ENCODE measurements around the gene ENAH.

ENAH gene

GRCh38 chr1:225532240-225532944 is 120.5 kb downstream of the ENAH start:
- peaks cover 26% of the 10 kb centered on the region for H3K4me1 ChIP-seq (ENCODE audit: insufficient read depth, low read length)
- no peak overlapping the region for H2AFZ ChIP-seq (ENCODE audit: low read depth, low read length)
- H3K9me3 ChIP-seq (ENCODE audit: low read length) = no peaks in the 10 kb centered on the region
- H3K36me3 ChIP-seq (ENCODE audit: insufficient read depth, low read length) = peaks cover 24% of the 10 kb centered on the region
- no peaks in the 10 kb centered on the region for H3K27me3 ChIP-seq (ENCODE audit: insufficient read depth, low read length)
- H3K4me3 ChIP-seq (ENCODE audit: low read length) = no peak overlapping the region

GRCh38 chr1:225529726-225530125 is 123.2 kb downstream of the ENAH start:
- H3K4me1 ChIP-seq (ENCODE audit: insufficient read depth, low read length) = peaks cover 22% of the 10 kb centered on the region
- H3K36me3 ChIP-seq (ENCODE audit: insufficient read depth, low read length) = peaks cover 35% of the 10 kb centered on the region
- H3K27me3 ChIP-seq (ENCODE audit: insufficient read depth, low read length) = no peaks in the 10 kb centered on the region
- no peaks in the 10 kb centered on the region for H3K9me3 ChIP-seq (ENCODE audit: low read length)
- H2AFZ ChIP-seq (ENCODE audit: low read depth, low read length) = no peak overlapping the region
- H3K4me3 ChIP-seq (ENCODE audit: low read length) = no peak overlapping the region

- Histone ChIP-seq H3K4me1 (ENCODE audit: insufficient read depth, low read length) (peaks cover 3% of the 10 kb centered on the region), H3K9me3 (ENCODE audit: low read length) (no peaks in the 10 kb centered on the region), H3K4me3 (ENCODE audit: low read length) (no peak overlapping the region), H3K36me3 (ENCODE audit: insufficient read depth, low read length) (peaks cover 38% of the 10 kb centered on the region), H2AFZ (ENCODE audit: low read depth, low read length) (no peak overlapping the region), H3K27me3 (ENCODE audit: insufficient read depth, low read length) (no peaks in the 10 kb centered on the region)
Measured at GRCh38 chr1:225527575-225527974, 125.3 kb downstream of the ENAH start.

- H3K9me3 ChIP-seq (ENCODE audit: low read length) = no peaks in the 10 kb centered on the region
- H3K4me3 ChIP-seq (ENCODE audit: low read length) = no peak overlapping the region
- H3K36me3 ChIP-seq (ENCODE audit: insufficient read depth, low read length) = peaks cover 38% of the 10 kb centered on the region
- no peaks in the 10 kb centered on the region for H3K4me1 ChIP-seq (ENCODE audit: insufficient read depth, low read length)
- no peak overlapping the region for H2AFZ ChIP-seq (ENCODE audit: low read depth, low read length)
- H3K27me3 ChIP-seq (ENCODE audit: insufficient read depth, low read length) = no peaks in the 10 kb centered on the region
Measured at GRCh38 chr1:225526878-225527277, 126.0 kb downstream of the ENAH start.

- H3K4me3 ChIP-seq (ENCODE audit: low read length) = no peak overlapping the region
- peaks cover 40% of the 10 kb centered on the region for H3K36me3 ChIP-seq (ENCODE audit: insufficient read depth, low read length)
- H3K27me3 ChIP-seq (ENCODE audit: insufficient read depth, low read length) = no peaks in the 10 kb centered on the region
- no peaks in the 10 kb centered on the region for H3K4me1 ChIP-seq (ENCODE audit: insufficient read depth, low read length)
- no peaks in the 10 kb centered on the region for H3K9me3 ChIP-seq (ENCODE audit: low read length)
- H2AFZ ChIP-seq (ENCODE audit: low read depth, low read length) = no peak overlapping the region
Measured at GRCh38 chr1:225525377-225525776, 127.5 kb downstream of the ENAH start.

- H3K9me3 ChIP-seq (ENCODE audit: low read length) = no peaks in the 10 kb centered on the region
- H3K4me3 ChIP-seq (ENCODE audit: low read length) = no peak overlapping the region
- H2AFZ ChIP-seq (ENCODE audit: low read depth, low read length) = no peak overlapping the region
- no peaks in the 10 kb centered on the region for H3K4me1 ChIP-seq (ENCODE audit: insufficient read depth, low read length)
- no peaks in the 10 kb centered on the region for H3K27me3 ChIP-seq (ENCODE audit: insufficient read depth, low read length)
- peaks cover 37% of the 10 kb centered on the region for H3K36me3 ChIP-seq (ENCODE audit: insufficient read depth, low read length)
Measured at GRCh38 chr1:225524570-225524969, 128.4 kb downstream of the ENAH start.

- Histone ChIP-seq H3K4me3 (ENCODE audit: low read length) (no peak overlapping the region), H3K27me3 (ENCODE audit: insufficient read depth, low read length) (no peaks in the 10 kb centered on the region), H3K4me1 (ENCODE audit: insufficient read depth, low read length) (no peaks in the 10 kb centered on the region), H3K36me3 (ENCODE audit: insufficient read depth, low read length) (peaks cover 37% of the 10 kb centered on the region), H3K9me3 (ENCODE audit: low read length) (no peaks in the 10 kb centered on the region), H2AFZ (ENCODE audit: low read depth, low read length) (no peak overlapping the region)
Measured at GRCh38 chr1:225523263-225523950, 129.5 kb downstream of the ENAH start.

GRCh38 chr1:225522588-225523262 is 130.2 kb downstream of the ENAH start:
- Histone ChIP-seq H3K4me1 (ENCODE audit: insufficient read depth, low read length) (no peaks in the 10 kb centered on the region), H2AFZ (ENCODE audit: low read depth, low read length) (no peak overlapping the region), H3K4me3 (ENCODE audit: low read length) (no peak overlapping the region), H3K27me3 (ENCODE audit: insufficient read depth, low read length) (no peaks in the 10 kb centered on the region), H3K36me3 (ENCODE audit: insufficient read depth, low read length) (peaks cover 35% of the 10 kb centered on the region), H3K9me3 (ENCODE audit: low read length) (no peaks in the 10 kb centered on the region)

GRCh38 chr1:225520587-225521227 is 132.2 kb downstream of the ENAH start:
- Histone ChIP-seq H2AFZ (ENCODE audit: low read depth, low read length) (no peak overlapping the region), H3K4me3 (ENCODE audit: low read length) (no peak overlapping the region), H3K36me3 (ENCODE audit: insufficient read depth, low read length) (peaks cover 42% of the 10 kb centered on the region), H3K9me3 (ENCODE audit: low read length) (no peaks in the 10 kb centered on the region), H3K4me1 (ENCODE audit: insufficient read depth, low read length) (no peaks in the 10 kb centered on the region), H3K27me3 (ENCODE audit: insufficient read depth, low read length) (no peaks in the 10 kb centered on the region)

- Histone ChIP-seq H3K9me3 (ENCODE audit: low read length) (no peaks in the 10 kb centered on the region), H3K27me3 (ENCODE audit: insufficient read depth, low read length) (no peaks in the 10 kb centered on the region), H2AFZ (ENCODE audit: low read depth, low read length) (no peak overlapping the region), H3K4me1 (ENCODE audit: insufficient read depth, low read length) (no peaks in the 10 kb centered on the region), H3K36me3 (ENCODE audit: insufficient read depth, low read length) (peaks cover 40% of the 10 kb centered on the region), H3K4me3 (ENCODE audit: low read length) (no peak overlapping the region)
Measured at GRCh38 chr1:225519166-225519863, 133.6 kb downstream of the ENAH start.

GRCh38 chr1:225517697-225518096 is 135.2 kb downstream of the ENAH start:
- H3K36me3 ChIP-seq (ENCODE audit: insufficient read depth, low read length) = peaks cover 46% of the 10 kb centered on the region
- no peak overlapping the region for H2AFZ ChIP-seq (ENCODE audit: low read depth, low read length)
- H3K27me3 ChIP-seq (ENCODE audit: insufficient read depth, low read length) = no peaks in the 10 kb centered on the region
- H3K4me3 ChIP-seq (ENCODE audit: low read length) = no peak overlapping the region
- no peaks in the 10 kb centered on the region for H3K9me3 ChIP-seq (ENCODE audit: low read length)
- H3K4me1 ChIP-seq (ENCODE audit: insufficient read depth, low read length) = no peaks in the 10 kb centered on the region

- no peaks in the 10 kb centered on the region for H3K4me1 ChIP-seq (ENCODE audit: insufficient read depth, low read length)
- no peaks in the 10 kb centered on the region for H3K9me3 ChIP-seq (ENCODE audit: low read length)
- no peak overlapping the region for H3K4me3 ChIP-seq (ENCODE audit: low read length)
- peaks cover 51% of the 10 kb centered on the region for H3K36me3 ChIP-seq (ENCODE audit: insufficient read depth, low read length)
- no peaks in the 10 kb centered on the region for H3K27me3 ChIP-seq (ENCODE audit: insufficient read depth, low read length)
- H2AFZ ChIP-seq (ENCODE audit: low read depth, low read length) = no peak overlapping the region
Measured at GRCh38 chr1:225517221-225517620, 135.7 kb downstream of the ENAH start.
